ENCODE results near the gene CANT1. TPM values are rescaled to one million over a fixed set of nuclear protein-coding genes. Genes with fewer than 3 reads are reported as not detected.

Gene CANT1
- total RNA-seq, 1 donor from 2014 or later = 72.1 TPM

DNA sequence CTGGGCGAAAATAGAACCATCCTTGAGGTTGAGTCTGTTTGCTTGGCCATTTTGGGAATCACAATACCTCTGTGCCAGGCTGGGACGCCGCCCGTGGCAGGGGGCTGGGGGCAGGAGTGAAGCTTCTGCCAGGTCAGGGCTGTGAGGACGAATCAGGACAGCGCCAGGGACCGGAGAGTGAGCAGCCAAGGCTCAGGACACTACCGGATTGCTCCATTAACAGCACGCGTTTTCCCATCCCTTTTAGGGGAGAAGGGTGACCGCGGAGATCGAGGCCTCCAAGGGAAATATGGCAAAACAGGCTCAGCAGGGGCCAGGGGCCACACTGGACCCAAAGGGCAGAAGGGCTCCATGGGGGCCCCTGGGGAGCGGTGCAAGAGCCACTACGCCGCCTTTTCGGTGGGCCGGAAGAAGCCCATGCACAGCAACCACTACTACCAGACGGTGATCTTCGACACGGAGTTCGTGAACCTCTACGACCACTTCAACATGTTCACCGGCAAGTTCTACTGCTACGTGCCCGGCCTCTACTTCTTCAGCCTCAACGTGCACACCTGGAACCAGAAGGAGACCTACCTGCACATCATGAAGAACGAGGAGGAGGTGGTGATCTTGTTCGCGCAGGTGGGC is 37.8 kb upstream of the CANT1 start:
- no peak overlapping the region for H3K27ac Mint-ChIP-seq (ENCODE audit: unreplicated experiment)
- no peak overlapping the region for H3K4me3 ChIP-seq (ENCODE audit: insufficient read depth, low read depth, low read length)
- no peaks in the 10 kb centered on the region for H3K9me3 Mint-ChIP-seq (ENCODE audit: unreplicated experiment)
- no peak overlapping the region for H3K27ac ChIP-seq (ENCODE audit: low read depth, low read length)
- H3K4me1 Mint-ChIP-seq (ENCODE audit: low read depth, unreplicated experiment) = peaks cover 5% of the 10 kb centered on the region
- H3K79me2 ChIP-seq (ENCODE audit: insufficient read depth, low read length) = no peaks in the 10 kb centered on the region
- TF ChIP-seq EZH2 (IDR thresholded peaks at IDR 0.05; ENCODE audit: insufficient read depth, low read length) = no peak
- TF ChIP-seq, protein P1, sequence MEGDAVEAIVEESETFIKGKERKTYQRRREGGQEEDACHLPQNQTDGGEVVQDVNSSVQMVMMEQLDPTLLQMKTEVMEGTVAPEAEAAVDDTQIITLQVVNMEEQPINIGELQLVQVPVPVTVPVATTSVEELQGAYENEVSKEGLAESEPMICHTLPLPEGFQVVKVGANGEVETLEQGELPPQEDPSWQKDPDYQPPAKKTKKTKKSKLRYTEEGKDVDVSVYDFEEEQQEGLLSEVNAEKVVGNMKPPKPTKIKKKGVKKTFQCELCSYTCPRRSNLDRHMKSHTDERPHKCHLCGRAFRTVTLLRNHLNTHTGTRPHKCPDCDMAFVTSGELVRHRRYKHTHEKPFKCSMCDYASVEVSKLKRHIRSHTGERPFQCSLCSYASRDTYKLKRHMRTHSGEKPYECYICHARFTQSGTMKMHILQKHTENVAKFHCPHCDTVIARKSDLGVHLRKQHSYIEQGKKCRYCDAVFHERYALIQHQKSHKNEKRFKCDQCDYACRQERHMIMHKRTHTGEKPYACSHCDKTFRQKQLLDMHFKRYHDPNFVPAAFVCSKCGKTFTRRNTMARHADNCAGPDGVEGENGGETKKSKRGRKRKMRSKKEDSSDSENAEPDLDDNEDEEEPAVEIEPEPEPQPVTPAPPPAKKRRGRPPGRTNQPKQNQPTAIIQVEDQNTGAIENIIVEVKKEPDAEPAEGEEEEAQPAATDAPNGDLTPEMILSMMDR (IDR thresholded peaks at IDR 0.05; ENCODE audit: insufficient read depth, low read depth, low read length) = no peak
- no peak overlapping the region for H2AFZ ChIP-seq (ENCODE audit: low read depth, low read length)
- H3K4me2 ChIP-seq (ENCODE audit: low read length) = no peak overlapping the region
- H3K36me3 ChIP-seq (ENCODE audit: insufficient read depth, low read length) = no peaks in the 10 kb centered on the region
- DNase-seq (ENCODE audit: low read depth) (no peak), FAIRE-seq (no peak)
- peaks cover 49% of the 10 kb centered on the region for H3K27me3 Mint-ChIP-seq (ENCODE audit: low read depth, unreplicated experiment)
- no peak overlapping the region for H3K4me3 Mint-ChIP-seq (ENCODE audit: unreplicated experiment)
- H3K36me3 Mint-ChIP-seq (ENCODE audit: low read depth, unreplicated experiment) = no peaks in the 10 kb centered on the region
- H3K9ac ChIP-seq (ENCODE audit: low read length) = no peak overlapping the region
- peaks cover 8% of the 10 kb centered on the region for H4K20me1 ChIP-seq (ENCODE audit: insufficient read depth, low read length)
- H3K9me3 ChIP-seq (ENCODE audit: insufficient read depth, low read depth, low read length) = no peaks in the 10 kb centered on the region
- peaks cover 2% of the 10 kb centered on the region for H3K27me3 ChIP-seq (ENCODE audit: insufficient read depth, low read length)
- peaks cover 6% of the 10 kb centered on the region for H3K4me1 ChIP-seq (ENCODE audit: insufficient read depth, low read length)

DNA sequence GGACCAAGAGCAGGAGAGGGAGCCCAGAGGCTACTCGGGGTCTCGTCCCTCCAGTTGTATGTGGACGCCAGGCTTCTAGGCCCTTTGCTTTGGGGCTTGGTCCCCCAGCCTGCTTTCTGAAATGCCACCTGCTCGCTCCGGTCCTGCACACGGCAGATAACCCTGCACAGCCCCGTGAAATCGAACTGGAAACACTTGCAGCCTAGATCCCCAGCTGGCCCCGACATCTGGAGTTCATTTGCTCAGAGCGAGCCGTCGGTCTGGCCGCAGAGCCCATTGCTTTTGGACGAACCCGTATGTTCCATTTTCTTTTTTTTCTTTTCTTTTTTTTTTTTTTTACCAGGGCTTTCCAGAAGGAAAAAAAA is 37.3 kb upstream of the CANT1 start:
- Mint-ChIP-seq H3K4me1 (ENCODE audit: low read depth, unreplicated experiment) (peaks cover 5% of the 10 kb centered on the region), H3K36me3 (ENCODE audit: low read depth, unreplicated experiment) (no peaks in the 10 kb centered on the region), H3K27ac (ENCODE audit: unreplicated experiment) (no peak overlapping the region), H3K27me3 (ENCODE audit: low read depth, unreplicated experiment) (peaks cover 50% of the 10 kb centered on the region), H3K9me3 (ENCODE audit: unreplicated experiment) (no peaks in the 10 kb centered on the region), H3K4me3 (ENCODE audit: unreplicated experiment) (no peak overlapping the region)
- Histone ChIP-seq H3K4me2 (ENCODE audit: low read length) (no peak overlapping the region), H3K4me3 (ENCODE audit: insufficient read depth, low read depth, low read length) (no peak overlapping the region), H3K79me2 (ENCODE audit: insufficient read depth, low read length) (no peaks in the 10 kb centered on the region), H2AFZ (ENCODE audit: low read depth, low read length) (no peak overlapping the region), H3K9ac (ENCODE audit: low read length) (no peak overlapping the region), H3K4me1 (ENCODE audit: insufficient read depth, low read length) (peaks cover 6% of the 10 kb centered on the region), H3K9me3 (ENCODE audit: insufficient read depth, low read depth, low read length) (no peaks in the 10 kb centered on the region), H3K27ac (ENCODE audit: low read depth, low read length) (no peak overlapping the region), H4K20me1 (ENCODE audit: insufficient read depth, low read length) (peaks cover 8% of the 10 kb centered on the region), H3K27me3 (ENCODE audit: insufficient read depth, low read length) (peaks cover 2% of the 10 kb centered on the region), H3K36me3 (ENCODE audit: insufficient read depth, low read length) (no peaks in the 10 kb centered on the region)
- FAIRE-seq (no peak), DNase-seq (ENCODE audit: low read depth) (no peak)
- no peak for TF ChIP-seq EZH2 (IDR thresholded peaks at IDR 0.05; ENCODE audit: insufficient read depth, low read length)
- TF ChIP-seq, protein P1 (IDR thresholded peaks at IDR 0.05; ENCODE audit: insufficient read depth, low read depth, low read length) = no peak

DNA sequence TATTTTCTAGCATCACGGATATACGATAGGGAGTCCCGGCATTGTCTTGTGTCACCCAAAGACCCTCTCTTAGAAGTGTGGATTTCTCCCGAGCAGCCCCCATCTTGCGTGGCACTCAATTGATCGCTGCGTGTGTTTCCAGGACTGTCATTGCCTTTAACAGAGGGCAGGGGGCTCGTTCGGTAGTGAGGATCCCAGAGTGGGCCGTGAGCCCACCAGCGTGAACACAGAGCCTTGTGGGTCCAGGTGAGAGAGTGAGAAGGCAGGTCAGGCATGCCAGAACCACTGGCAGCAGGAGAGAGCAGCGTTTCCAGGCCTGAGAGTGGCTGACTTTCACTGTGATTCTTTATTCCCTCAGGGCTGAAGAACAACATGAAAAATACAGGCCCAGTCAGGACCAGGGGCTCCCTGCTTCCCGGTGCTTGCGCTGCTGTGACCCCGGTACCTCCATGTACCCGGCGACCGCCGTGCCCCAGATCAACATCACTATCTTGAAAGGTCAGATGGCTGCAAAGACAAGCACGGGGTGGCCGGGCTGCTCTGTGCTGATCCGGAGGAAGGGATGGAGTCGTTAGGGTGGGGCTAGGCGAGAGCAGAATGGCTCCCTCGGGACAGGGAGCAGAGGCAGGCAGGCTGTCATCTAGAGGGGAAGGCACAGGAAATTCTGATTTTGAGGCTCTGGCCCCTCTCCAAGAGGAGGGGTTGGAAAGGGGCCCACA is 36.8 kb upstream of the CANT1 start:
- no peak for FAIRE-seq
- H3K9me3 Mint-ChIP-seq (ENCODE audit: unreplicated experiment) = no peaks in the 10 kb centered on the region

More for the DNA sequence above, 36.8 kb upstream of the CANT1 start:
- no peak overlapping the region for H3K9ac ChIP-seq (ENCODE audit: low read length)
- H2AFZ ChIP-seq (ENCODE audit: low read depth, low read length) = no peak overlapping the region
- Mint-ChIP-seq H3K36me3 (ENCODE audit: low read depth, unreplicated experiment) (no peaks in the 10 kb centered on the region), H3K4me1 (ENCODE audit: low read depth, unreplicated experiment) (peaks cover 4% of the 10 kb centered on the region), H3K27me3 (ENCODE audit: low read depth, unreplicated experiment) (peaks cover 50% of the 10 kb centered on the region), H3K27ac (ENCODE audit: unreplicated experiment) (no peak overlapping the region), H3K4me3 (ENCODE audit: unreplicated experiment) (no peak overlapping the region)
- no peak for DNase-seq (ENCODE audit: low read depth)
- peaks cover 6% of the 10 kb centered on the region for H3K4me1 ChIP-seq (ENCODE audit: insufficient read depth, low read length)
- no peak overlapping the region for H3K27ac ChIP-seq (ENCODE audit: low read depth, low read length)
- H3K9me3 ChIP-seq (ENCODE audit: insufficient read depth, low read depth, low read length) = no peaks in the 10 kb centered on the region
- H3K79me2 ChIP-seq (ENCODE audit: insufficient read depth, low read length) = no peaks in the 10 kb centered on the region
- no peaks in the 10 kb centered on the region for H3K36me3 ChIP-seq (ENCODE audit: insufficient read depth, low read length)
- no peak for TF ChIP-seq EZH2 (IDR thresholded peaks at IDR 0.05; ENCODE audit: insufficient read depth, low read length)
- TF ChIP-seq, protein P1 (IDR thresholded peaks at IDR 0.05; ENCODE audit: insufficient read depth, low read depth, low read length) = no peak
- H3K27me3 ChIP-seq (ENCODE audit: insufficient read depth, low read length) = peaks cover 2% of the 10 kb centered on the region
- H3K4me3 ChIP-seq (ENCODE audit: insufficient read depth, low read depth, low read length) = no peak overlapping the region
- H4K20me1 ChIP-seq (ENCODE audit: insufficient read depth, low read length) = peaks cover 8% of the 10 kb centered on the region
- H3K4me2 ChIP-seq (ENCODE audit: low read length) = no peak overlapping the region

Data from astrocyte (in vitro differentiated cells and primary cell).